GM23338 (cell line): Measurements from ENCODE around the gene C2CD2L. TPM values are rescaled to one million over a fixed set of nuclear protein-coding genes. Genes with fewer than 3 reads are reported as not detected.

Experiments used
- ATAC-seq: fragments of 200-7000 bp; cut with Tn5 transposase; 3 replicates; pipeline ENCODE4 v1.9.1; 2020
- DNase-seq: peaks from one replicate; pipeline ENCODE4 v3.0.0-alpha.2; 2015; ENCODE audit warnings: low spot score
- H2AFZ ChIP-seq: fragments of 200-600 bp; sonication (generic); 2 replicates; pipeline ENCODE4 v1.8.0; 2016; ENCODE audit warnings: antibody characterized with exemption, mild to moderate bottlenecking, moderate library complexity
- H3F3A ChIP-seq: fragments of 200-600 bp; sonication (generic); replicated peaks from 2 replicates; pipeline ENCODE4 v1.8.0; 2017; ENCODE audit warnings: antibody characterized with exemption, mixed run types, low read depth
- H3K27ac ChIP-seq: fragments of 200-600 bp; sonication (generic); 2 replicates; pipeline ENCODE4 v1.6.1; 2016; ENCODE audit warnings: low read depth
- H3K27me3 ChIP-seq: fragments of 200-600 bp; sonication (generic); 2 replicates; pipeline ENCODE4 v1.8.0; 2016; ENCODE audit warnings: mild to moderate bottlenecking, mixed run types, moderate library complexity; ENCODE audit not compliant: insufficient read depth
- H3K36me3 ChIP-seq: fragments of 200-600 bp; sonication (generic); 2 replicates; pipeline ENCODE4 v1.8.0; 2016; ENCODE audit warnings: mild to moderate bottlenecking; ENCODE audit not compliant: insufficient read depth
- H3K4me1 ChIP-seq: fragments of 200-600 bp; sonication (generic); 2 replicates; pipeline ENCODE4 v1.8.0; 2016; ENCODE audit warnings: mild to moderate bottlenecking, moderate library complexity; ENCODE audit not compliant: insufficient read depth
- H3K4me2 ChIP-seq: fragments of 200-600 bp; sonication (generic); 2 replicates; pipeline ENCODE4 v1.7.1; 2017; ENCODE audit warnings: mixed run types
- H3K4me3 ChIP-seq: fragments of 200-600 bp; sonication (generic); 2 replicates; pipeline ENCODE4 v1.6.1; 2016; ENCODE audit warnings: mixed run types
- H3K79me2 ChIP-seq: fragments of 200-600 bp; sonication (generic); replicated peaks from 2 replicates; pipeline ENCODE4 v1.8.0; 2017; ENCODE audit warnings: mild to moderate bottlenecking; ENCODE audit not compliant: insufficient read depth
- H3K9me2 ChIP-seq: fragments of 200-600 bp; sonication (generic); 2 replicates; pipeline ENCODE4 v1.8.0; 2017; ENCODE audit not compliant: insufficient read depth
- H4K20me1 ChIP-seq: fragments of 200-600 bp; sonication (generic); replicated peaks from 2 replicates; pipeline ENCODE4 v1.8.0; 2017; ENCODE audit warnings: mild to moderate bottlenecking; ENCODE audit not compliant: insufficient read depth
- H3K27ac Mint-ChIP-seq: 2 replicates; pipeline ENCODE4 v1.8.0; 2020; ENCODE audit warnings: inconsistent platforms, mild to moderate bottlenecking, moderate library complexity, mixed read lengths
- H3K27me3 Mint-ChIP-seq: 3 replicates; pipeline ENCODE4 v1.8.0; 2022; ENCODE audit warnings: low read depth, mild to moderate bottlenecking, moderate library complexity, mixed read lengths, inconsistent platforms; ENCODE audit not compliant: insufficient read depth, poor library complexity
- H3K36me3 Mint-ChIP-seq: 3 replicates; pipeline ENCODE4 v1.8.0; 2021; ENCODE audit warnings: low read depth, mild to moderate bottlenecking, inconsistent platforms, moderate library complexity, mixed read lengths
- H3K4me1 Mint-ChIP-seq: 3 replicates; pipeline ENCODE4 v1.8.0; 2020; ENCODE audit warnings: mild to moderate bottlenecking, inconsistent platforms, mixed read lengths
- H3K4me3 Mint-ChIP-seq: 3 replicates; pipeline ENCODE4 v1.8.0; 2021; ENCODE audit warnings: moderate library complexity, mild to moderate bottlenecking, inconsistent platforms, mixed read lengths
- H3K9me3 Mint-ChIP-seq: 3 replicates; pipeline ENCODE4 v1.8.0; 2020; ENCODE audit warnings: moderate library complexity, mild to moderate bottlenecking, inconsistent platforms, mixed read lengths
- ETS1 ChIP-seq: IDR thresholded peaks from 2 replicates; pipeline ENCODE4 v1.6.1; 2016; ENCODE audit warnings: antibody characterized with exemption
- NANOG ChIP-seq: IDR thresholded peaks from 2 replicates; pipeline ENCODE4 v1.6.1; 2016; ENCODE audit warnings: antibody characterized with exemption, borderline replicate concordance
- POLR2AphosphoS5 ChIP-seq: IDR thresholded peaks from 2 replicates; pipeline ENCODE4 v1.6.1; 2016; ENCODE audit warnings: antibody characterized with exemption, low read depth
- REST ChIP-seq: IDR thresholded peaks from one replicate; pipeline ENCODE4 v1.6.1; 2018; ENCODE audit warnings: antibody characterized with exemption; ENCODE audit not compliant: unreplicated experiment
- STAT1 ChIP-seq: IDR thresholded peaks from one replicate; pipeline ENCODE4 v1.6.1; 2016; ENCODE audit warnings: antibody characterized with exemption; ENCODE audit not compliant: unreplicated experiment
- ZNF462 ChIP-seq: fragments of 250-450 bp; sonication (Bioruptor Pico); IDR thresholded peaks from 2 replicates; pipeline ENCODE4 v1.5.0; 2020; ENCODE audit warnings: mild to moderate bottlenecking, moderate library complexity
- polyA plus RNA-seq: library from polyadenylated mRNA; unstranded; fragments of >200 nt; fragmentation: Nextera tagmentation; extraction: Ambion mirVana; gene quantifications from 2 replicates; pipeline ENCODE4 v1.2.1, GENCODE V29; 2016
- total RNA-seq: library from RNA; depleted of rRNA; stranded (reverse); fragments of >200 nt; shearing (Covaris generic); gene quantifications from 2 replicates; pipeline ENCODE4 v1.2.3, GENCODE V29; 2014

C2CD2L gene
- total and polyA plus RNA-seq, 2 experiments from 2014 or later: 1.4 to 4.4 TPM

GRCh38 chr11:119158467-119158866 lies 51.3 kb downstream of the C2CD2L start:
- H3K9me3 Mint-ChIP-seq: no peaks in the 10 kb centered on the region
- ATAC-seq (no peak), DNase-seq (no peak)
- Histone ChIP-seq H3F3A (no peaks in the 10 kb centered on the region), H3K27ac (no peak overlapping the region), H3K4me3 (no peak overlapping the region), H3K9me2 (no peaks in the 10 kb centered on the region), H3K4me2 (no peak overlapping the region), H3K36me3 (no peaks in the 10 kb centered on the region), H3K79me2 (no peaks in the 10 kb centered on the region), H4K20me1 (no peaks in the 10 kb centered on the region), H3K4me1 (no peaks in the 10 kb centered on the region), H3K27me3 (no peaks in the 10 kb centered on the region), H2AFZ (no peak overlapping the region)
- no peak overlapping the region for H3K4me3 Mint-ChIP-seq
- H3K27ac Mint-ChIP-seq: no peak overlapping the region
- no peaks in the 10 kb centered on the region; the same call in 2 of the 3 replicates for H3K36me3 Mint-ChIP-seq
- H3K27me3 Mint-ChIP-seq: peaks cover 13% of the 10 kb centered on the region
- no peak for TF ChIP-seq REST
- no peak for TF ChIP-seq POLR2AphosphoS5
- peaks cover 8% of the 10 kb centered on the region for H3K4me1 Mint-ChIP-seq

GRCh38 chr11:119160151-119160550 lies 53.0 kb downstream of the C2CD2L start:
- no peak overlapping the region for H2AFZ ChIP-seq
- H3K79me2 ChIP-seq: no peaks in the 10 kb centered on the region
- TF ChIP-seq STAT1: no peak
- TF ChIP-seq POLR2AphosphoS5: no peak
- no peak for TF ChIP-seq ETS1
- TF ChIP-seq NANOG: no peak
- TF ChIP-seq ZNF462 (CRISPR knock-in tag): no peak
- H3F3A ChIP-seq: no peaks in the 10 kb centered on the region
- Mint-ChIP-seq H3K36me3 (no peaks in the 10 kb centered on the region; the same call in 2 of the 3 replicates), H3K27ac (no peak overlapping the region), H3K9me3 (no peaks in the 10 kb centered on the region), H3K27me3 (peaks cover 13% of the 10 kb centered on the region), H3K4me3 (no peak overlapping the region), H3K4me1 (peaks cover 8% of the 10 kb centered on the region)
- no peaks in the 10 kb centered on the region for H4K20me1 ChIP-seq
- H3K9me2 ChIP-seq: no peaks in the 10 kb centered on the region
- ATAC-seq (no peak), DNase-seq (no peak)
- no peak overlapping the region for H3K27ac ChIP-seq
- H3K4me3 ChIP-seq: no peak overlapping the region
- H3K4me2 ChIP-seq: no peak overlapping the region
- H3K36me3 ChIP-seq: no peaks in the 10 kb centered on the region
- no peaks in the 10 kb centered on the region for H3K27me3 ChIP-seq
- H3K4me1 ChIP-seq: no peaks in the 10 kb centered on the region
